Kidney (tissue), 14 donors: ENCODE results near the gene PAX3. TPM values are rescaled to one million over a fixed set of nuclear protein-coding genes. Genes with fewer than 3 reads are reported as not detected.

Source experiments
- DNase-seq, 5 donors: peaks; one replicate each; pipeline ENCODE4 v3.0.0-alpha.2; 2013 to 2020
- FAIRE-seq: peaks from 2 replicates; lab custom pipeline; 2012; peaks lifted over from hg19 to GRCh38; lab: Jason Lieb, UNC
- H3K27ac ChIP-seq, 2 donors: one replicate each; pipeline ENCODE4 v1.7.0; 2013; ENCODE audit warnings: low read depth in 2 of 2, low read length in 2 of 2, inconsistent platforms in 1 of 2
- H3K27me3 ChIP-seq: one replicate; pipeline ENCODE4 v1.7.1; 2013; ENCODE audit warnings: low read length, inconsistent platforms; ENCODE audit not compliant: control insufficient read depth, insufficient read depth
- H3K36me3 ChIP-seq, 3 donors: one replicate each; pipeline versions ENCODE4 v1.7.0 to v1.7.1; 2013; ENCODE audit warnings: low read length in 3 of 3, control low read depth in 1 of 3, inconsistent platforms in 1 of 3; ENCODE audit not compliant: insufficient read depth in 3 of 3, control insufficient read depth in 2 of 3
- H3K4me1 ChIP-seq, 3 donors: one replicate each; pipeline versions ENCODE4 v1.7.0 to v1.7.1; 2013; ENCODE audit warnings: low read length in 3 of 3, inconsistent platforms in 1 of 3, low read depth in 1 of 3; ENCODE audit not compliant: control insufficient read depth in 2 of 3, insufficient read depth in 2 of 3
- H3K4me3 ChIP-seq, 3 donors: one replicate each; pipeline versions ENCODE4 v1.7.0 to v1.8.1; 2013; ENCODE audit warnings: low read length in 3 of 3, control low read depth in 1 of 3, inconsistent platforms in 1 of 3
- H3K9ac ChIP-seq, 3 donors: one replicate each; pipeline versions ENCODE4 v1.7.0 to v1.7.1; 2013; ENCODE audit warnings: low read length in 3 of 3, control low read depth in 1 of 3, inconsistent platforms in 1 of 3
- H3K9me3 ChIP-seq, 3 donors: one replicate each; pipeline versions ENCODE4 v1.7.0 to v1.7.1; 2013; ENCODE audit warnings: low read length in 3 of 3, control low read depth in 1 of 3, inconsistent platforms in 1 of 3; ENCODE audit not compliant: control insufficient read depth in 2 of 3, insufficient read depth in 1 of 3
- intact Hi-C: fragments of 100-400 bp; cut with DNase I; formaldehyde crosslinking; loops from one replicate; pipeline ENCODE4 v1.11.1; 2022
- polyA plus RNA-seq: library from polyadenylated mRNA; stranded (reverse); fragments of 350-450 nt; fragmentation: Illumina TruSeq; extraction: RNeasy Lipid Tissue Mini Kit (QIAGEN cat#74804); gene quantifications from one replicate; pipeline ENCODE4 v1.2.3, GENCODE V29; 2014; ENCODE audit warnings: low read depth, low replicate concordance; ENCODE audit not compliant: insufficient read depth
- total RNA-seq: library from RNA; stranded (reverse); fragmentation: NEBNext Ultra II Directional; extraction: Animal tissue kit (Norgen Biotek cat#: 25700); gene quantifications from one replicate; pipeline ENCODE4 v1.2.1, GENCODE V29; 2021
- TF ChIP-seq, protein P1 (sequence below): IDR thresholded peaks from 3 replicates; pipeline ENCODE4 v1.5.1; 2012; ENCODE audit warnings: mild to moderate bottlenecking, moderate library complexity, borderline replicate concordance; ENCODE audit not compliant: insufficient read depth; ENCODE audit errors: extremely low read depth
- donor health status: control.
- donor health status: control.
- donor health status: control.
- donor health status: control.
- donor health status: control.
- donor health status: DM: yes; HTN: yes; CAD: no.
- donor health status: Normal renal cell carcinoma (clear cell type).

Gene PAX3
- total and polyA plus RNA-seq, 2 donors from 2014 or later: not detected

- H3K9ac ChIP-seq: no peak overlapping the region
- peaks cover 88% of the 10 kb centered on the region for H3K27me3 ChIP-seq
- no peak overlapping the region for H3K27ac ChIP-seq
- no peaks in the 10 kb centered on the region for H3K4me1 ChIP-seq
- TF ChIP-seq, protein P1, sequence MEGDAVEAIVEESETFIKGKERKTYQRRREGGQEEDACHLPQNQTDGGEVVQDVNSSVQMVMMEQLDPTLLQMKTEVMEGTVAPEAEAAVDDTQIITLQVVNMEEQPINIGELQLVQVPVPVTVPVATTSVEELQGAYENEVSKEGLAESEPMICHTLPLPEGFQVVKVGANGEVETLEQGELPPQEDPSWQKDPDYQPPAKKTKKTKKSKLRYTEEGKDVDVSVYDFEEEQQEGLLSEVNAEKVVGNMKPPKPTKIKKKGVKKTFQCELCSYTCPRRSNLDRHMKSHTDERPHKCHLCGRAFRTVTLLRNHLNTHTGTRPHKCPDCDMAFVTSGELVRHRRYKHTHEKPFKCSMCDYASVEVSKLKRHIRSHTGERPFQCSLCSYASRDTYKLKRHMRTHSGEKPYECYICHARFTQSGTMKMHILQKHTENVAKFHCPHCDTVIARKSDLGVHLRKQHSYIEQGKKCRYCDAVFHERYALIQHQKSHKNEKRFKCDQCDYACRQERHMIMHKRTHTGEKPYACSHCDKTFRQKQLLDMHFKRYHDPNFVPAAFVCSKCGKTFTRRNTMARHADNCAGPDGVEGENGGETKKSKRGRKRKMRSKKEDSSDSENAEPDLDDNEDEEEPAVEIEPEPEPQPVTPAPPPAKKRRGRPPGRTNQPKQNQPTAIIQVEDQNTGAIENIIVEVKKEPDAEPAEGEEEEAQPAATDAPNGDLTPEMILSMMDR: no peak
- intact Hi-C loops: no loop called here
- DNase-seq (peak in 4 of 5 donors; percentile 16 to 47 (median 33)), FAIRE-seq (no peak)
- H3K4me3 ChIP-seq: no peak overlapping the region
- H3K36me3 ChIP-seq: no peaks in the 10 kb centered on the region
- H3K9me3 ChIP-seq: no peaks in the 10 kb centered on the region
These were observed 13.4 kb upstream of the PAX3 start for GRCh38 chr2:222311978-222312738.

GRCh38 chr2:222311319-222311977, 12.7 kb upstream of the PAX3 start:
- no peak overlapping the region for H3K27ac ChIP-seq
- H3K27me3 ChIP-seq: peaks cover 91% of the 10 kb centered on the region
- DNase-seq (peak in 3 of 5 donors; percentile 35 to 49 (median 39)), FAIRE-seq (no peak)
- H3K4me3 ChIP-seq: no peak overlapping the region
- H3K9ac ChIP-seq: no peak overlapping the region
- H3K9me3 ChIP-seq: no peaks in the 10 kb centered on the region
- H3K36me3 ChIP-seq: no peaks in the 10 kb centered on the region
- TF ChIP-seq, protein P1: no peak
- intact Hi-C loops: no loop called here
- peaks cover 0 to under 1% (median 0%) of the 10 kb centered on the region in 3 donors for H3K4me1 ChIP-seq

DNA sequence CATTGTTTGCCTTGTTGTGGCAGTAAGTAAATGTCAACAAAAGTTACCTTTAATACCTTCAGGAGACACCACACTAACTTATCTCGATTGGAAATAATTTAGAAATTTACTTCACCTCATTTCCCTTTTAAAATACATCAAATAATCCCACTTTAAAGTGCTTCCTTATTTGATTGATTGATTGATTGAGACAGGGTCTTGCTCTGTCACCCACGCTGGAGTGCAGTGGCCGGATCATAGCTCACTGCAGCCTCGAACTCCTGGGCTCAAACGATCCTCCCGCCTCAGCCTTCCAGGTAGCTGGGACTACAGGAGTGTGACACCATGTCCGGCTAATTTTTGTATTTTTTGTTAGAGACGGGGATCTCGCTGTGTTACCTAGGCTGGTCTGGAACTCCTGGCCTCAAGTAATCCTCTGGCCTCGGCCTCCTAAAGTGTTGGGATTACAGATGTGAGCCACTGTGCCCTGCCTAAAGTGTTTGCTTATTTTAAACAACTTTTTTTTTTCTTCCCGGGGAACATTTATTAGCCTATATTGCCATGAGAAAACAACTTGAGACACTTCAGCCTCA, 12.0 kb upstream of the PAX3 start:
- H3K36me3 ChIP-seq: no peaks in the 10 kb centered on the region
- no peak overlapping the region for H3K4me3 ChIP-seq
- H3K9ac ChIP-seq: no peak overlapping the region
- H3K27ac ChIP-seq: no peak overlapping the region
- FAIRE-seq: no peak
- peaks cover 0 to 6% (median 0%) of the 10 kb centered on the region in 3 donors for H3K4me1 ChIP-seq
- intact Hi-C loops: no loop called here
- no peak for DNase-seq
- peaks cover 89% of the 10 kb centered on the region for H3K27me3 ChIP-seq
- no peaks in the 10 kb centered on the region for H3K9me3 ChIP-seq
- TF ChIP-seq, protein P1: no peak
